AG10803 (cell line): ENCODE data around the gene DMAC2L.
"Not testable (repeated sequence)": the region's sequence is repeated elsewhere in the genome, so short reads cannot be mapped to it uniquely, and the experiment has no call there.

ENCODE experiments used
- DNase-seq: peaks from one replicate; pipeline ENCODE4 v3.0.0; 2010; ENCODE audit warnings: low read depth
- H3K4me3 ChIP-seq: 2 replicates; pipeline ENCODE4 v1.5.1; 2011; ENCODE audit warnings: mild to moderate bottlenecking, low read length, control low read depth
- CTCF ChIP-seq: conservative IDR thresholded peaks from 2 replicates; pipeline ENCODE4 v1.5.1; 2011; ENCODE audit warnings: mild to moderate bottlenecking, low read length, control low read depth, inconsistent platforms

DMAC2L gene

GRCh38 chr14:50353126-50353525 lies 41.0 kb downstream of the DMAC2L start:
- TF ChIP-seq CTCF: no peak
- peak; percentile 55 for DNase-seq
- peak overlapping the region; percentile 29 for H3K4me3 ChIP-seq

- TF ChIP-seq CTCF: no peak
- no peak for DNase-seq
- no peak overlapping the region for H3K4me3 ChIP-seq
Observed at GRCh38 chr14:50354527-50354926, 42.4 kb downstream of the DMAC2L start.

DNA sequence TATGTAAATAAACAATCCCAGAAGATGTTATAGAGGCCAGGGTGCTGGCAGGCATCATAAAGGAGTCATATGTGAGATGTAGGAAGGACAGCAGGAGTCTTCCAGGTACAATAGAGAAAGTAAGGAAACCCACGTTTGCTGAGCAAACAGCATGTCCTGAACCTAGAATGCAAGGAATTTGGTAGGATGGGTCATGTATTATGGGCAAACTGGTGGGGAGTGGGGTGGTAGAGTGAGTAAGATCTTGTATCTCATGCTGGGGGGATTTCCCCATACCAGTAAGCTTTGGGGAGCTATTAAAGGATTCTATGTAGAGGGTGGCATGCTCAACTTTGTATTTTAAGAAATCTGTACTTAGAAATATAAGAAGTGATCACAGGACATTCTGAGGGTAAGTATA lies 43.6 kb downstream of the DMAC2L start:
- TF ChIP-seq CTCF: no peak
- H3K4me3 ChIP-seq: no peak overlapping the region
- DNase-seq: no peak

DNA sequence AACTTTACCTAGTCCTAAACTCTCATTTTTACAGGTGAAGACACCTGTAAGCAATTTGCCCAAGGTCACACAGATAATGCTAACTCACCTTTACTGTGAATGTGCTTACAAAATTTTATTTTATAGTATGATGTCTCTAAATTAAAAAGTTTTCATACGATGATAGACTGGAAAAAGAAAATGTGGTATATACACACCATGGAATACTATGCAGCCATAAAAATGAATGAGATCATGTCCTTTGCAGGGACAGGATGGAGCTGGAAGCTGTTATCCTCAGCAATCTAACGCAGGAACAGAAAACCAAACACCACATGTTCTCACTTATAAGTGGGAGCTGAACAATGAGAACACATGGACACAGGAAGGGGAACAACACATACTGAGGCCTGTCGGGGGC lies 44.2 kb downstream of the DMAC2L start:
- DNase-seq, H3K4me3 ChIP-seq: not testable (repeated sequence)

DNA sequence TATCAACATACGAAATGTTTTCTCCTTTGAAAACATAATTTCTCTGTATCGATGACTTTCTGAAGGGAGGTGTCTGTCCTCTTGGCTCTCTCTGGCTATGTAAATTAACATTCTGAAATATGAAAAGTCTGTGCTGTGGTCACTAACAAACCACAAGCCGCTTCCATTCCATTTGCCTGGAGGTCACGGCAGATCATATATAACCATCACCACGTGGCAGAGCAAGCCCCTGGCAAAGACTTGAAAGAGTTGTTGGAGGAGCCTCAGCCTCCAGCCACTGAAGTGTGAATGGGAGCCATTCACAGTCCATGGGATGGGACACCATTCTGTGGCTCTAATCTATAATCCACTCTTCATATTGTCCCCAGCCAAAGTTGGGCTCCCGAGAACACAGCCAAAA lies 45.0 kb downstream of the DMAC2L start:
- no peak for TF ChIP-seq CTCF
- no peak overlapping the region for H3K4me3 ChIP-seq
- peak; percentile 49 for DNase-seq

- DNase-seq: no peak
- TF ChIP-seq CTCF: no peak
- no peak overlapping the region for H3K4me3 ChIP-seq
Observed at GRCh38 chr14:50357753-50358395, 45.8 kb downstream of the DMAC2L start.

DNA sequence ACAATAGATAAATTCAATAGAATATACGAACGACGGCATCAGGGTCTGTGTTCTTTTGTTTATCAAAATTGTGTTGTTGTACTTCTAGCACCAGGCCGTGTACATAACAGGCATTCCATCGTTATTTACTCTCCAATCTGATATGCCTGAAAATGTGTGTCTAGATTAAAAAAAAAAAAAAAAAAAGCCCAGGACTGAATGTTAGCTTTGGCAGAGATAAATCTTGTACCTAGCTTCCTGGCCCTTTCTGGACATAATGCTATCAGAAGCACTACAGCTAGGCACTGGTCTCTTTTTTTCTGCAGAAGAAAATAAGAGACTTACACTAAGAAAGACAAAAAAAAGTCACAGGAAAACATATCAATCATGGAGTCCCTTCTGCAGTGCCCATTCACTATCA lies 47.5 kb downstream of the DMAC2L start:
- no peak overlapping the region for H3K4me3 ChIP-seq
- no peak for TF ChIP-seq CTCF
- DNase-seq: no peak

DNA sequence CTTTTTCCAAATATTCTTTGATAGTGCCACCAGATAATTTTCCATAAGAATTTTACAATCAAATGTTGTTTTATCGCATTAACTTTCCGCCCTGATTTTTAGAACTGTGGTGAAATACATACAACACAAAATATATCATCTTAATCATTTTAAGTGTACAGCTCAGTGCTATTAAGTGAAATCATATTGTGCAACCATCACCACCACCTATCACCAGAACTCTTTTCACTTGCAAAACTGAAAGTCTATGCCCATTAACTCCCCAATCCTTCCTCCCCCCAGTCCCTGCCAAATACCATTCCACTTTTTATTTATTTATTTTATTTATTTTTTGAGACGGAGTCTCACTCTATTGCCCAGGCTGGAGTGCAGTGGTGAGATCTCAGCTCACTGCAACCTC lies 48.0 kb downstream of the DMAC2L start:
- TF ChIP-seq CTCF: no peak
- no peak for DNase-seq
- no peak overlapping the region for H3K4me3 ChIP-seq
